ENCODE measurements around the gene GAREM1. TPM values are rescaled to one million over a fixed set of nuclear protein-coding genes. Genes with fewer than 3 reads are reported as not detected.

Gene GAREM1
- 2.1 and 5.2 TPM in 2 replicates for total RNA-seq

DNA sequence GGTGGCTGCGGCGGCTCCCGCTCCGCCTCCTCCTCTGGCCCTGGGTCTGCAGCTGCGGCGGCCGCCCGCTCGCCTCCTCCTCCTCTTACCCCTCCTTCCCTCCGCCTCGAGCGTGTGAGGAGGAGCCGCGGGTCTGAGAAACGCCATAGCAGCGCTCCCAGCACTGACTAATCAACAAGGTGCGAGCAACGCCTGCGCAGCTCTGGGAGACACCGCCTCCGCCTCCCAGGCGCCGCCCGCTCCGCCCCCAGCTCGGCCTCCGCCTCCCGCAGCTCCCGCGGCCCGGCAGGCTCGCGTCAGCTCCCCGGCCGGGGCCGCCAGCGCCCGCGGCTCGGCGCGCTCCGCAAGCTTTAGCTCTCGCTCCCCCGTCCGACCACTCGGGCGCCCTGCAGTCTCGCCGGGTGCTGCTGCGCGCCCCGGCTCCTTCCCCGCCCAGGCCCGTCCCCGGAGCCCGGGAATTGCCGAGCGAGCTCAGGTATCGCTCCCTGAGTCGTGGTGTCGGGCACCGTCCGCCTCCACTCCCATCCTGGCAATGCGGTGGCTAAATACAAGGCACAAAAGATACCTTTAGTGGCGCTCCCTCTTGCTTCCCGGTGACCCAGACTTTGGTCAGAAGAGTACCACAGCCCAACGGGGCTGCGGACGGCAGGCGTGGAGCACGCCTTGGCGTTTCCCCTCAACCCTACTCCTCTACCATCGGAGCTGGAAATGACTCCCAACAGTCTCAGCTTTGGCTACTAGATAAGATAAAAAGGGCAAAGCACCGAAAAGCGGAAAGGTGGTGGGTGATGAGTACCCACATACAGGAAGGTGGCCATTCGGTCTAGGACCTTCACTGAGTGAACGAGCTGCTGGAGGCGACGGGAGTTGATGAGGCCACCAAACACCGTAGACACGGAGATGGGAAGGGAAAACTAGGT lies at the start of gene GAREM1:
Gene GAREM1 (minus strand): TSS at position 169 of the 920 bp plus-strand sequence. CDS start 454 bp downstream, outside the sequence.

